ENCODE data around the gene MORN2.

MORN2 gene

GRCh38 chr2:38907743-38908562 is 32.2 kb downstream of the MORN2 start:
- Histone ChIP-seq H3K4me3 (ENCODE audit: low read length) (no peak overlapping the region), H3K9me3 (ENCODE audit: control insufficient read depth, insufficient read depth, low read length) (no peaks in the 10 kb centered on the region), H4K20me1 (ENCODE audit: control insufficient read depth, insufficient read depth, low read depth, low read length) (no peaks in the 10 kb centered on the region), H3K27me3 (ENCODE audit: control insufficient read depth, low read length) (no peaks in the 10 kb centered on the region), H3K9me2 (replicated peaks; ENCODE audit: control insufficient read depth, low read length) (no peaks in the 10 kb centered on the region), H3K4me2 (ENCODE audit: low read length) (no peak overlapping the region), H3K27ac (ENCODE audit: low read depth, low read length) (no peak overlapping the region), H3F3A (ENCODE audit: control insufficient read depth, insufficient read depth) (no peaks in the 10 kb centered on the region), H3K79me2 (ENCODE audit: control insufficient read depth, low read length) (no peaks in the 10 kb centered on the region), H3K4me1 (ENCODE audit: control insufficient read depth, low read length) (no peaks in the 10 kb centered on the region), H3K36me3 (ENCODE audit: control insufficient read depth, low read length) (no peaks in the 10 kb centered on the region)
- no peak for TF ChIP-seq CTCF (IDR thresholded peaks at IDR 0.05; ENCODE audit: low read depth, low read length, poor library complexity, severe bottlenecking)
- TF ChIP-seq EZH2phosphoT487 (IDR thresholded peaks at IDR 0.05; ENCODE audit: borderline replicate concordance, low read length) = no peak

GRCh38 chr2:38909872-38910271 is 34.1 kb downstream of the MORN2 start:
- Histone ChIP-seq H3K9me3 (ENCODE audit: control insufficient read depth, insufficient read depth, low read length) (no peaks in the 10 kb centered on the region), H3K9me2 (replicated peaks; ENCODE audit: control insufficient read depth, low read length) (no peaks in the 10 kb centered on the region), H3K36me3 (ENCODE audit: control insufficient read depth, low read length) (no peaks in the 10 kb centered on the region), H3F3A (ENCODE audit: control insufficient read depth, insufficient read depth) (no peaks in the 10 kb centered on the region), H3K4me2 (ENCODE audit: low read length) (no peak overlapping the region), H3K4me3 (ENCODE audit: low read length) (no peak overlapping the region), H4K20me1 (ENCODE audit: control insufficient read depth, insufficient read depth, low read depth, low read length) (no peaks in the 10 kb centered on the region), H3K79me2 (ENCODE audit: control insufficient read depth, low read length) (no peaks in the 10 kb centered on the region), H3K27me3 (ENCODE audit: control insufficient read depth, low read length) (no peaks in the 10 kb centered on the region), H3K4me1 (ENCODE audit: control insufficient read depth, low read length) (no peaks in the 10 kb centered on the region), H3K27ac (ENCODE audit: low read depth, low read length) (no peak overlapping the region)
- TF ChIP-seq CTCF (IDR thresholded peaks at IDR 0.05; ENCODE audit: low read depth, low read length, poor library complexity, severe bottlenecking) (no peak), EZH2phosphoT487 (IDR thresholded peaks at IDR 0.05; ENCODE audit: borderline replicate concordance, low read length) (no peak)

GRCh38 chr2:38911191-38911590 is 35.4 kb downstream of the MORN2 start:
- Histone ChIP-seq H3K27ac (ENCODE audit: low read depth, low read length) (no peak overlapping the region), H4K20me1 (ENCODE audit: control insufficient read depth, insufficient read depth, low read depth, low read length) (no peaks in the 10 kb centered on the region)

More at GRCh38 chr2:38911191-38911590, 35.4 kb downstream of the MORN2 start:
- Histone ChIP-seq H3K4me3 (ENCODE audit: low read length) (no peak overlapping the region), H3K4me2 (ENCODE audit: low read length) (no peak overlapping the region), H3K36me3 (ENCODE audit: control insufficient read depth, low read length) (no peaks in the 10 kb centered on the region), H3K79me2 (ENCODE audit: control insufficient read depth, low read length) (no peaks in the 10 kb centered on the region), H3K27me3 (ENCODE audit: control insufficient read depth, low read length) (no peaks in the 10 kb centered on the region), H3F3A (ENCODE audit: control insufficient read depth, insufficient read depth) (no peaks in the 10 kb centered on the region), H3K4me1 (ENCODE audit: control insufficient read depth, low read length) (no peaks in the 10 kb centered on the region), H3K9me2 (replicated peaks; ENCODE audit: control insufficient read depth, low read length) (no peaks in the 10 kb centered on the region), H3K9me3 (ENCODE audit: control insufficient read depth, insufficient read depth, low read length) (no peaks in the 10 kb centered on the region)
- TF ChIP-seq EZH2phosphoT487 (IDR thresholded peaks at IDR 0.05; ENCODE audit: borderline replicate concordance, low read length) (no peak), CTCF (IDR thresholded peaks at IDR 0.05; ENCODE audit: low read depth, low read length, poor library complexity, severe bottlenecking) (no peak)

Data from DOHH2 (cell line).